GM19240 (cell line): ENCODE data around the gene DDX39B.
"Not testable (repeated sequence)": the region's sequence is repeated elsewhere in the genome, so short reads cannot be mapped to it uniquely, and the experiment has no call there.

Source experiments
- DNase-seq: peaks from one replicate; pipeline ENCODE4 v3.0.0; 2011; ENCODE audit warnings: low spot score; ENCODE audit not compliant: insufficient read length

Gene DDX39B

GRCh38 chr6:31541658-31542521 is at the start of gene DDX39B:
Gene DDX39B, minus strand, starts transcription at chr6:31542003. Its CDS starts 1,471 bp downstream, at chr6:31540532.
- peak; percentile 90 for DNase-seq

GRCh38 chr6:31590691-31591090 is 48.9 kb upstream of the DDX39B start:
- DNase-seq = not testable (repeated sequence)

- DNase-seq = no peak
These were observed 47.3 kb upstream of the DDX39B start for GRCh38 chr6:31588871-31589650.

GRCh38 chr6:31587791-31588777 is 46.3 kb upstream of the DDX39B start:
- DNase-seq = no peak

- no peak for DNase-seq
These were observed 44.9 kb upstream of the DDX39B start for GRCh38 chr6:31586599-31587281.

- DNase-seq = no peak
These were observed 44.2 kb upstream of the DDX39B start, which contains the start of gene LST1 for GRCh38 chr6:31586008-31586407. Gene LST1, plus strand, starts transcription at chr6:31586277. Its CDS starts 1,023 bp downstream, at chr6:31587300.

- DNase-seq = no peak
These were observed 43.7 kb upstream of the DDX39B start for GRCh38 chr6:31585491-31585890.

GRCh38 chr6:31582230-31582643 is 40.4 kb upstream of the DDX39B start, which contains the start of gene LTB:
Gene LTB, minus strand, starts transcription at chr6:31582424. Its CDS starts 7 bp downstream, at chr6:31582417.
- DNase-seq = no peak

GRCh38 chr6:31581434-31582229 is 39.8 kb upstream of the DDX39B start:
- DNase-seq = no peak

GRCh38 chr6:31580807-31581433 is 39.1 kb upstream of the DDX39B start:
- no peak for DNase-seq

GRCh38 chr6:31580438-31580740 is 38.6 kb upstream of the DDX39B start:
- no peak for DNase-seq

GRCh38 chr6:31579546-31580437 is 38.0 kb upstream of the DDX39B start:
- DNase-seq = no peak

GRCh38 chr6:31579119-31579505 is 37.3 kb upstream of the DDX39B start:
- no peak for DNase-seq

- DNase-seq = no peak
These were observed 36.6 kb upstream of the DDX39B start for GRCh38 chr6:31578184-31579118.

GRCh38 chr6:31577579-31577966 is 35.8 kb upstream of the DDX39B start:
- no peak for DNase-seq

GRCh38 chr6:31576897-31577578 is 35.2 kb upstream of the DDX39B start:
- no peak for DNase-seq
